ENCODE data around the gene DPP7.

- TF ChIP-seq CTCF (IDR thresholded peaks at IDR 0.05) (no peak), POLR2A (IDR thresholded peaks at IDR 0.05) (no peak)
Measured at GRCh38 chr9:137115394-137116026, 977 bp upstream of the DPP7 start.
